Kidney capillary endothelial cell (primary cell): Measurements from ENCODE around the gene IGFLR1.
A peak's percentile ranks its signal among the peaks of the same experiment; 100 is the strongest.

Experiments
- DNase-seq: peaks from one replicate; pipeline ENCODE4 v3.0.0-alpha.2; 2018; ENCODE audit warnings: low spot score

Gene IGFLR1

GRCh38 chr19:35723671-35724070, 18.6 kb downstream of the IGFLR1 start:
- no peak for DNase-seq

GRCh38 chr19:35722897-35723296, 19.4 kb downstream of the IGFLR1 start:
- DNase-seq, result no peak

- no peak for DNase-seq
Measured at GRCh38 chr19:35722461-35722860, 19.8 kb downstream of the IGFLR1 start.

- DNase-seq, result no peak
Measured at GRCh38 chr19:35721374-35721773, 20.9 kb downstream of the IGFLR1 start.

- no peak for DNase-seq
Measured at GRCh38 chr19:35720648-35721047, 21.6 kb downstream of the IGFLR1 start.

GRCh38 chr19:35720163-35720524, 22.1 kb downstream of the IGFLR1 start:
- no peak for DNase-seq

GRCh38 chr19:35719402-35720162, 22.7 kb downstream of the IGFLR1 start:
- no peak for DNase-seq

- no peak for DNase-seq
Measured at GRCh38 chr19:35718345-35719041, 23.8 kb downstream of the IGFLR1 start.

- DNase-seq, result no peak
Measured at GRCh38 chr19:35717665-35718344, 24.4 kb downstream of the IGFLR1 start, which contains the start of gene KMT2B. Gene KMT2B, plus strand, starts transcription at chr19:35718003. Its CDS starts 16 bp downstream, at chr19:35718019.

GRCh38 chr19:35716801-35717664, 25.2 kb downstream of the IGFLR1 start:
- DNase-seq, result peak; percentile 84

GRCh38 chr19:35715981-35716800, 26.1 kb downstream of the IGFLR1 start:
- DNase-seq, result no peak

GRCh38 chr19:35715355-35715809, 26.9 kb downstream of the IGFLR1 start:
- no peak for DNase-seq

- no peak for DNase-seq
Measured at GRCh38 chr19:35714601-35715354, 27.5 kb downstream of the IGFLR1 start.

GRCh38 chr19:35713904-35714495, 28.3 kb downstream of the IGFLR1 start:
- DNase-seq, result no peak

- no peak for DNase-seq
Measured at GRCh38 chr19:35713506-35713850, 28.8 kb downstream of the IGFLR1 start.

GRCh38 chr19:35712567-35713505, 29.4 kb downstream of the IGFLR1 start:
- DNase-seq, result no peak

- DNase-seq, result no peak
Measured at GRCh38 chr19:35710784-35711723, 31.2 kb downstream of the IGFLR1 start.

- DNase-seq, result no peak
Measured at GRCh38 chr19:35708391-35708790, 33.9 kb downstream of the IGFLR1 start.
